Ascending aorta (tissue), 2 donors: ENCODE measurements around the gene SLC6A7. TPM values are rescaled to one million over a fixed set of nuclear protein-coding genes. Genes with fewer than 3 reads are reported as not detected.
"Not testable (repeated sequence)": the region's sequence is repeated elsewhere in the genome, so short reads cannot be mapped to it uniquely, and the experiment has no call there.

Source experiments
- DNase-seq, 2 donors: peaks; one replicate each; pipeline ENCODE4 v3.0.0-alpha.2; 2019; ENCODE audit warnings: low spot score in 2 of 2
- H3K27ac ChIP-seq, 2 donors: fragments of 200-600 bp; sonication (generic); one replicate each; pipeline ENCODE4 v1.5.1; 2016 to 2017; ENCODE audit warnings: mild to moderate bottlenecking in 1 of 2
- H3K27me3 ChIP-seq: fragments of 200-600 bp; sonication (generic); one replicate; pipeline ENCODE4 v1.5.1; 2017
- H3K36me3 ChIP-seq, 2 donors: fragments of 200-600 bp; sonication (generic); one replicate each; pipeline ENCODE4 v1.5.1; 2016
- H3K4me1 ChIP-seq, 2 donors: fragments of 200-600 bp; sonication (generic); one replicate each; pipeline ENCODE4 v1.5.1; 2016 to 2017; ENCODE audit warnings: mild to moderate bottlenecking in 1 of 2
- H3K4me3 ChIP-seq, 2 donors: fragments of 200-600 bp; sonication (generic); one replicate each; pipeline ENCODE4 v1.5.1; 2016 to 2017; ENCODE audit warnings: mild to moderate bottlenecking in 1 of 2
- H3K9me3 ChIP-seq, 2 donors: fragments of 200-600 bp; sonication (generic); one replicate each; pipeline ENCODE4 v1.5.1; 2016
- intact Hi-C: fragments of 100-400 bp; cut with DNase I; formaldehyde crosslinking; loops from one replicate; pipeline ENCODE4 v1.15.1; 2023
- total RNA-seq: library from RNA; depleted of rRNA; stranded (reverse); fragments of >200 nt; gene quantifications from one replicate; pipeline ENCODE4 v1.1.0, GENCODE V29; 2016
- TF ChIP-seq, protein P1 (sequence below), 3 experiments: fragments of 200-600 bp in 2 of 3; fragments of 450-650 bp in 1 of 3; sonication (generic) in 2 of 3; IDR thresholded peaks; one replicate each; pipeline ENCODE4 v1.5.1; 2016 to 2019; ENCODE audit warnings: antibody characterized with exemption in 3 of 3, mild to moderate bottlenecking in 1 of 3, moderate library complexity in 1 of 3

The SLC6A7 gene
- total RNA-seq, 1 donor from 2014 or later = not detected

GRCh38 chr5:150229571-150229970, 39.7 kb downstream of the SLC6A7 start:
- no peaks in the 10 kb centered on the region for H3K27me3 ChIP-seq
- H3K27ac ChIP-seq = no peak overlapping the region
- TF ChIP-seq, protein P1, sequence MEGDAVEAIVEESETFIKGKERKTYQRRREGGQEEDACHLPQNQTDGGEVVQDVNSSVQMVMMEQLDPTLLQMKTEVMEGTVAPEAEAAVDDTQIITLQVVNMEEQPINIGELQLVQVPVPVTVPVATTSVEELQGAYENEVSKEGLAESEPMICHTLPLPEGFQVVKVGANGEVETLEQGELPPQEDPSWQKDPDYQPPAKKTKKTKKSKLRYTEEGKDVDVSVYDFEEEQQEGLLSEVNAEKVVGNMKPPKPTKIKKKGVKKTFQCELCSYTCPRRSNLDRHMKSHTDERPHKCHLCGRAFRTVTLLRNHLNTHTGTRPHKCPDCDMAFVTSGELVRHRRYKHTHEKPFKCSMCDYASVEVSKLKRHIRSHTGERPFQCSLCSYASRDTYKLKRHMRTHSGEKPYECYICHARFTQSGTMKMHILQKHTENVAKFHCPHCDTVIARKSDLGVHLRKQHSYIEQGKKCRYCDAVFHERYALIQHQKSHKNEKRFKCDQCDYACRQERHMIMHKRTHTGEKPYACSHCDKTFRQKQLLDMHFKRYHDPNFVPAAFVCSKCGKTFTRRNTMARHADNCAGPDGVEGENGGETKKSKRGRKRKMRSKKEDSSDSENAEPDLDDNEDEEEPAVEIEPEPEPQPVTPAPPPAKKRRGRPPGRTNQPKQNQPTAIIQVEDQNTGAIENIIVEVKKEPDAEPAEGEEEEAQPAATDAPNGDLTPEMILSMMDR (IDR thresholded peaks at IDR 0.05) = no peak
- no peaks in the 10 kb centered on the region for H3K9me3 ChIP-seq
- no peaks in the 10 kb centered on the region for H3K36me3 ChIP-seq
- no peak for DNase-seq
- no peak overlapping the region for H3K4me3 ChIP-seq
- H3K4me1 ChIP-seq = no peaks in the 10 kb centered on the region
- intact Hi-C loops = no loop called here

GRCh38 chr5:150230842-150231241, 41.0 kb downstream of the SLC6A7 start:
- Histone ChIP-seq H3K27me3 (no peaks in the 10 kb centered on the region), H3K4me1 (no peaks in the 10 kb centered on the region), H3K27ac (no peak overlapping the region), H3K36me3 (no peaks in the 10 kb centered on the region), H3K4me3 (no peak overlapping the region), H3K9me3 (no peaks in the 10 kb centered on the region)
- intact Hi-C loops = no loop called here
- no peak for DNase-seq
- TF ChIP-seq, protein P1 (IDR thresholded peaks at IDR 0.05) = no peak

DNA sequence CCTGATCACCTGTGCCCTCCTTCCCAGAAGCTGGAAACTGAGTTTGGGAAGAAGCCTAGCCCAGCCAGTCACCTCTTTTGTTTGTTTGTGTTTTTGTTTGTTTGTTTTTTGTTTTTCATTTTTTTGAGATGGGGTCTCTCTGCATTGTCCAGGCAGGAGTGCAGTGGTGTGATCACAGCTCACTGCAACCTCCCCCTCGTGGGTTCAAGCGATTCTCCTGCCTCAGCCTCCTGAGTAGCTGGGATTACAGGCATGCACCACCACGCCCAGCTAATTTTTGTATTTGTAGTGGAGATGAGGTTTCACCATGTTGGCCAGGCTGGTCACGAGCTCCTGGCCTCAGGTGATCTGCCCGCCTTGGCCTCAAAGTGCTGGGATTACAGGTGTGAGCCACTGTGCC, 43.8 kb downstream of the SLC6A7 start:
- H3K36me3 ChIP-seq, H3K9me3 ChIP-seq, intact Hi-C loops, H3K4me3 ChIP-seq, H3K27me3 ChIP-seq, DNase-seq, H3K4me1 ChIP-seq, H3K27ac ChIP-seq: not testable (repeated sequence)

DNA sequence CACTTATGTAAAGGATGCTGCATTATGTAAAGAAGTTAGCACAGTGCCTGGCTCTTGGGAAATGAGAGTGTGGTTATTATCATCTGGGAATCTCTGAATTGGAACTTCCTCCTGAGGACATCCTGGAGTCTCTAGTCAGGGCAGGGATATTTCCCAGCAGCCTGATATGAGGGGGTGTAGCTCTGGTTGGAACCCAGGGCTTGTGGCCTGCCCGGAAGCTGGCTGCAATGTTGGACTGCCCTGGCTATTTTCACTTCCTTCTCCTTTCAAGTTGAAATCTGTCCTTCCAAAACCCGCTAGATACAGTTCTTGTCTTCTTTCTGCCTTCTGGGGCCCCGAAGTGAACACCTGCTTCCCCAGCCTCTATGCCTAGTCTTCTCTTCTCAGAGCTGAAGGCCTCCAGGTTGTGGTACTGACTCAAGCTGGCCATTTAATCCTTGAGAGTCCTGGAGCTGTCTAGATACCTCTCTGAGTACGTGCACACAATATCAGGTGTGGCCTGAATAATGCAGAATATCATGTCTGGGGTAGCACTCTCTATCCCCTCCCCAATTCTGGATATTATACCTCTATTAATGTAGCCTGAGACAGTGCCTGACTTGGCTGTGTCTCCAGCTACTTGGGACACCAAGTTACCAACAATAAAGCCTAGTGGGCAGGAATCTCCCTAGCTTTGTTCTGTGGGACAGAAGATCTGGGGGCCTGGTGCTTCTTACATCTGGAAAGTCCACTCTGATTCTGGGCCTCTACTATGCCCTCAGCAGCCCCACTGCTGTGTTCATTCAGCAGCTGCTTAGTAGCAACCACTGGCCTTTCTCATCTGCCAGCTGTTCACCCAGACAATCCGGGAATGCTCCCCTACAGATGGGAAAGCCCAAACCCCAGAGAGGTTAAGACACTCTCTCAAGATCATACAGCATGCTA, 45.0 kb downstream of the SLC6A7 start:
- no peak overlapping the region for H3K27ac ChIP-seq
- TF ChIP-seq, protein P1 (IDR thresholded peaks at IDR 0.05) = no peak

DNA sequence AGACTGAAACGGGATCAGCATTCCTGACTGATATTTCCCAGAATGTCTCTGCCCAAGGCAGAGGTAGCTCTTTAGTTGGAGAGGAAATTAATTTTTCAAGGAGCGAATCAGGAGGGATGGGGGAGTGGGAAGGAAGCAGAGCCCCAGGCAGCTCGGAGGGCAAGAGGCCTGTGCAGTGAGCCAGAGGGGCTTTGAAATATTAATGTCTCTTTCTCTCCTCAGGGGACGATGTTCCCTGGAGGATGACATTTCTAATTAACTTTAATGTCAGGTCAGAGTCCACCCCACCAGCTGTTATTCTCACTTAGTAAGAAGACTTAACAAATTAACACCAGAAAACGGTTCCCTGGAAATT, 45.6 kb downstream of the SLC6A7 start:
- intact Hi-C loops = no loop called here
- H3K27me3 ChIP-seq = no peaks in the 10 kb centered on the region
- no peak overlapping the region for H3K27ac ChIP-seq
- no peaks in the 10 kb centered on the region for H3K4me1 ChIP-seq
- no peak for DNase-seq
- H3K4me3 ChIP-seq = no peak overlapping the region
- H3K9me3 ChIP-seq = no peaks in the 10 kb centered on the region
- TF ChIP-seq, protein P1 (IDR thresholded peaks at IDR 0.05) = no peak
- no peaks in the 10 kb centered on the region for H3K36me3 ChIP-seq

More for the DNA sequence above, 45.0 kb downstream of the SLC6A7 start:
- Histone ChIP-seq H3K27me3 (no peaks in the 10 kb centered on the region), H3K36me3 (no peaks in the 10 kb centered on the region), H3K9me3 (no peaks in the 10 kb centered on the region), H3K4me1 (no peaks in the 10 kb centered on the region), H3K4me3 (no peak overlapping the region)
- DNase-seq = no peak
- intact Hi-C loops = no loop called here

DNA sequence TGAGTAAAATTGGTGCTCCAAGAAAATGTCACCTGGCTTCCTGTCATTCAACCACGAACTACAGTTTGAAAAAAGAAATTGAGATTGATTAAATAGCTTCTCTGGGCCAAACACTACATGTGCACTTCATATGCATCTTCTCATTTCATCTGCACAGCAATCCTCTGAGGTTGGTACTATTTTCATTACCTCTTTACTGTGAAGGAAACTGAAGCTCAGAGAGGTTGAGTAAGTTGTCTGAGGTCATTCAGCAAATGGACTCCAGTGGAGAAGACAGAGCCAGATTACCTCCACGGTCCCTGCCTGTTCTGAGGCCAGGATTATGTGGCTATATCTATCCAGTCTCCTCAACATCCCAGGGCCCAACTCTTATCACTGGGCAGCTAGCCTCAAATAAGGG, 46.5 kb downstream of the SLC6A7 start:
- Histone ChIP-seq H3K4me1 (no peaks in the 10 kb centered on the region), H3K27ac (no peak overlapping the region), H3K4me3 (no peak overlapping the region), H3K36me3 (no peaks in the 10 kb centered on the region), H3K27me3 (no peaks in the 10 kb centered on the region), H3K9me3 (no peaks in the 10 kb centered on the region)
- DNase-seq = no peak
- TF ChIP-seq, protein P1 (IDR thresholded peaks at IDR 0.05) = no peak
- intact Hi-C loops = no loop called here
